Activated gamma-delta T cell (primary cell): ENCODE data around the gene EHD2.
"Not testable (repeated sequence)": the region's sequence is repeated elsewhere in the genome, so short reads cannot be mapped to it uniquely, and the experiment has no call there.

Experiments
- DNase-seq: peaks from one replicate; lab custom pipeline; 2025; lab: John Stamatoyannopoulos, UW

Gene EHD2

GRCh38 chr19:47714855-47715254 is 1.6 kb downstream of the EHD2 start:
- not testable (repeated sequence) for DNase-seq

DNA sequence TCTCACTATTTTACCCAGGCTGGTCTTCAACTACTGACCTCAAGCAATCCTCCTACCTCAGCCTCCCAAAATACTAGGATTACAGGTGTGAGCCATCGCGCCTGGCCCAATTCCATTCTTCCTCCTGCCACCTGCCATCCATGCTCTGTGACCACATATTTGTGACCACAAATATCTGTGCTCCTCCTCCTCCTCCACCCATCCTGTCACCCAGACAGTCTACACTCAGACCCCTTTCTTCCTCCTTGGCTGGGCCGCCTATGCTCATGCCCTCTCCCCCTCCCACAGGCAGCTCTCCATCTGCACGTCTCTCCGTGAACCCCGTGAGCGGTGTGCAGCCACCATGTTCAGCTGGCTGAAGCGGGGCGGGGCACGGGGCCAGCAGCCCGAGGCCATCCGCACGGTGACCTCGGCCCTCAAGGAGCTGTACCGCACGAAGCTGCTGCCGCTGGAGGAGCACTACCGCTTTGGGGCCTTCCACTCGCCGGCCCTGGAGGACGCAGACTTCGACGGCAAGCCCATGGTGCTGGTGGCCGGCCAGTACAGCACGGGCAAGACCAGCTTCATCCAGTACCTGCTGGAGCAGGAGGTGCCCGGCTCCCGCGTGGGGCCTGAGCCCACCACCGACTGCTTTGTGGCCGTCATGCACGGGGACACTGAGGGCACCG is 3.2 kb downstream of the EHD2 start:
- DNase-seq: no peak

DNA sequence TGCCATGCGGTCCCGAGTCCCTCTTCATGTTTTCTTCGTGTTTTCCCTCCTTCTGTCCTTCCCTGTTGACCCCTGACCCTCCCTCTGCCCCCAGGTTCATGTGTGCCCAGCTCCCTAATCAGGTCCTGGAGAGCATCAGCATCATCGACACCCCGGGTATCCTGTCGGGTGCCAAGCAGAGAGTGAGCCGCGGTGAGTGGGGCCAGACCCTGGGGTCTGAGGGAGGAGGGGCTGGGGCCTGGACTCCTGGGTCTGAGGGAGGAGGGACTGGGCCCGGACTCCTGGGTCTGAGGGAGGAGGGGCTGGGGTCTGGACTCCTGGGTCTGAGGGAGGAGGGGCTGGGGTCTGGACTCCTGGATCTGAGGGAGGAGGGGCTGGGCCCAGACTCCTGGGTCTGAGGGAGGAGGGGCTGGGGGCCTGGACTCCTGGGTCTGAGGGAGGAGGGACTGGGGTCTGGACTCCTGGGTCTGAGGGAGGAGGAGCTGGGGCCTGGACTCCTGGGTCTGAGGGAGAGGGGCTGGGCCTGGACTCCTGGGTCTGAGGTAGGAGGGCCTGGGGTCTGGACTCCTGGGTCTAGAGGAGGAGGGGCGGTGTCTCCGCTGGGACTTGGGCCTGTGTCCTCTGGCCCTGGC is 5.3 kb downstream of the EHD2 start:
- DNase-seq: not testable (repeated sequence)

GRCh38 chr19:47719047-47719859 is 6.0 kb downstream of the EHD2 start:
- DNase-seq: no peak

- no peak for DNase-seq
Measured at GRCh38 chr19:47720669-47721422, 7.6 kb downstream of the EHD2 start.

DNA sequence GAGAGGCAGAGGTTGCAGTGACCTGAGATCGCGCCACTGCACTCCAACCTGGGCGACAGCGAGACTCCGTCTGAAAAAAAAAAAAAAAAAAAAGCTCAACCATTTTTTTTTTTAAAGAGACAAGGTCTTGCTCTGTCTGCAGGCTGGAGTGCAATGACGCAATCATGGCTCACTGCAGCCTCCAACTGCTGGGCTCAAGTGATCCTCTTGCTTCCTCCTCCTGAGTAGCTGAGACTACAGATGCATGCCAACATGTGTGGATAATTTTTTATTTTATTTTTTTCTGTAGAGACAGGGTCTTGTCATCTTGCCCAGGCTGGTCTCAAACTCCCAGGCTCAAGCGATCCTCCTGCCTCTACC is 10.3 kb downstream of the EHD2 start:
- no peak for DNase-seq

- DNase-seq: no peak
Measured at GRCh38 chr19:47725759-47726401, 12.7 kb downstream of the EHD2 start.

DNA sequence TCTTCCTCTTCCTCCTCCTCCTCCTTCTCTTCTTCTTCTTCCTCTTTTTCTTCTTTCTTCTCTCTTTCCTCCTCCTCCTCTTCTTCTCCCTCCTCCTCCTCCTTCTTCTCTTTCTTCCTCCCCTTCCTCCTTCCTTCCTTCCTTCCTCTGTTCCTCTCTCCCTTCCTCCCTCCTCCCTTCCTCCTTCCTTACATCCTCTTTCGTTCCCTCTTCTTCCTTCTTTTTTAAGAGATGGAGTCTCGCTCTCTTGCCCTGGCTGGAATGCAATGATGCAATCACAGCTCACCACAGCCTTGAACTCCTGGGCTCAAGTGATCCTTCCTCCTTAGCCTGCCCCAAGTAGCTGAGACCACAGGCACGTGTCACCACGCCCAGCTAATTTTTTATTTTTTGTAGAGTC is 13.2 kb downstream of the EHD2 start:
- DNase-seq: no peak

- not testable (repeated sequence) for DNase-seq
Measured at GRCh38 chr19:47728295-47728694, 15.1 kb downstream of the EHD2 start.

DNA sequence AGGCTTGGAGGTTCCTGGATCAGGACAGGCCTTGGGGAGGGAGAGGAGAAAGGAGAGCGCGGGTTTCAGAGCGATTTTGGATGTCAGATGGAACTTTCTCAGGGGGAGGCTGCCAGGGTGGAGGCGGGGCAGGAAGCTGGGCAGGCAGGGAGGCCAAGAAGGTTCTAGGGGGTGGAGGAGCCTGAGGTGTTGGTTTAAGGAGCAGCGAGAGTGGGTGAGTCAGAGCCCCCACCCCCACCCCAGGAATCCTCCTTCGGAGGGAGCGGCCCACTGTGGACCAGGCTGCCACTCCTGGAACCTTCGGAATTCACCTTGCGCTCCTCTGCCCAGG is 16.2 kb downstream of the EHD2 start:
- DNase-seq: no peak

DNA sequence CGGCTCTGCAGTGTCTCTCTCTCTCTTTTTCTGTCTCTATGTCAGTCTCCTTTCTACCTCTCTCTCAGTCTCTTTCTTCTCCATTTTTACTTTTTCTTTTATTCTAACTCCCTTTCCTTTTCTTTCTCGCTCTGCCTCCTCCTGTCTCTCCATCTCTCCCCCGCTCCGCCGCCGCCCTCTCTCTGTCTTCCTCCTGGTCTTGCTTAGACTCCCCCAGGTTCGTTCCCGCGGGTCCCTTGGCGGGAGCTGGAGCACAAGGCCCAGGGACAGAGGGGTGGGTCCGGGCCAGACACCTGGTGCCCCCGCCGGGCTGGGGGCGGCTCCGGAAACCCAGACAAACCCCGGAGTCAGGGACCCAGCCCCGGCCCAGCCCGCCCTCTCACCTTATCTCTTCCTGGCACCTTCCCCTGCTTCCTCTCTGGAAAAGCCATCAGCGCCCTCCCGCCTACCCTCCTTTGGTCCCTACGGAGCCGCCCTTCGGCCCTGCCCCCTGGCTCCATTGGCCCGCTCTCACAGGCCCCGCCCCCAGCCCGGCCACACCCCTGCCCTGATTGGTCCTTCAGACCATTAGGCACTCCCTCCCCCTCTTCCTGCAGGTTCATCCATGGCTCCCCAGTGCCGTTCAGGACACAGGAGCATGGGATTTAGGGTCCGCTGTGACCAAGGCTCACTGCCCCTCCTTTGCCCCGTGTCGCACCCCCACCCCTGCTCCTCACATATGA is 16.7 kb downstream of the EHD2 start:
- no peak for DNase-seq

DNA sequence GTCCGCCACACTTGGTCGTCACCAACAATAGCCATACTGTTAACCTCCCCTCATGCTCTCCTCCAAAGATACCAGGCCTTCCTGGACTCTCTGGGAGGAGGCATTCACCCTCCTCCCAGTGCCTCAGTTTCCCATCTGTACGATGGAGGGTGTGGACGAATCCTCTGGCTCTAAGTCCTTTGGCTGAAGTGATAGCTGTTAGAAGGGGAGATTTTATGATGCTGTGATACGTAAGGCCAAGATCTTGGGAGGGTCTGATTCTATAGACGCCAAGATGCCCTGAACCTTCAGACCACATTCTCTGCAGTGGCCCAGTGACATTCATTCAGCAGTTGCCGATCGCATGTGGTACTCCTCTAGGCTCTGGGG is 17.3 kb downstream of the EHD2 start:
- DNase-seq: no peak

DNA sequence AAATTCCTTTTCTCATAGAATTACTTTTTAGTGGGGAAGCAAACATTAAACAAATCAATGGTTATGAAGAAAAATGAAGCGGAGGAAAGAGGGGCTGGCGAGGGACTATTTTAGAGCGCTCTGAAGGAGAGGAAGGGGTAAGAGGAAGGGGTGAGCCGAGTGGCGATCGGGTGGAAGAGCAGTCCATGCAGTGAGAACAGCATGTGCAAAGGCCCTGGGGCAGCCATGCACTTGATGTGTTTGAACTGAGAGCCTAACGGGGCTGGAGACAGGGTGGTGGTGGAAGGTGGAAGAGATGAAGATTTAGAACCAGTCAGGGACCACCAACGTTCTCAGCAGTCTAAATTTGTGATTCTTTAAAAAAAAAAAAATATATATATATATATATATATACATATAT is 17.7 kb downstream of the EHD2 start:
- no peak for DNase-seq

- no peak for DNase-seq
Measured at GRCh38 chr19:47735131-47735530, 21.9 kb downstream of the EHD2 start.

- no peak for DNase-seq
Measured at GRCh38 chr19:47740866-47741519, 27.8 kb downstream of the EHD2 start.

GRCh38 chr19:47741544-47742140 is 28.4 kb downstream of the EHD2 start:
- DNase-seq: no peak

GRCh38 chr19:47742634-47743033 is 29.4 kb downstream of the EHD2 start:
- no peak for DNase-seq

DNA sequence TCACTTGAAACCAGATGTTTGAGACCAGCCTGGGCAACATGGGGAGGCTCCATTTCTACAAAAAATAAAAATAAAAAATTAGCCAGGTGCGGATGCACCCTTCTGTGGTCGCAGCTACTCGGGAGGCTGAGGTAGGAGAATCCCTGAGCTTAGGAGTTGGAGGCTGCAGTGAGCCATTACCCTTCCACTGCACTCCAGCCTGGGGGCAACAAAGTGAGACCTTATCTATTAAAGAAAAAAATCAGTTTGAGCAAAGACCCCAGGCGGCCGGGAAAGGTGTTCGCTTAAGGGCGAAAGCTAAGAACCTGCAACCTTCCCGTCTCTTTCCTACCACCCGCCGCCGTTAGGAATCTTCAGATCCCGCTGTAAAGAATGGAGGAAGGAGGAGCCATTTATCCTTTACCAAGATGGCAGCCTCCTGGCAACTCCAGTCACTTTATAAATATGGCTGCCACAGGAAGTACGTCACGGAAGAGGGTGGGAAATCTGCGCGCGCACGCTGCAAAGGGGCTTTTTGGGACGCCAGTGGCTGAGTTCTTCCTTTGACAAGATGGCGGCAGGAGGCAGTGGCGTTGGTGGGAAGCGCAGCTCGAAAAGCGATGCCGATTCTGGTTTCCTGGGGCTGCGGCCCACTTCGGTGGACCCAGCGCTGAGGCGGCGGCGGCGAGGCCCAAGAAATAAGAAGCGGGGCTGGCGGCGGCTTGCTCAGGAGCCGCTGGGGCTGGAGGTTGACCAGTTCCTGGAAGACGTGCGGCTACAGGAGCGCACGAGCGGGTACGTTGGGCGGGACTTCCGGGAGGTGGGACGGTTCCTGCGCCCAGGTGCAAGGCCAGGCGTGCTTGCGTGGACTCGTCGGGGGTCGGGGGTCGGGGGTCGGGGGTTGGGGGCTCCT is 32.0 kb downstream of the EHD2 start, which contains the start of gene NOP53:
NOP53 (plus strand) TSS at position 537 of the 892 bp plus-strand sequence; CDS start at position 551, 14 bp downstream.
- peak; percentile 84 for DNase-seq

DNA sequence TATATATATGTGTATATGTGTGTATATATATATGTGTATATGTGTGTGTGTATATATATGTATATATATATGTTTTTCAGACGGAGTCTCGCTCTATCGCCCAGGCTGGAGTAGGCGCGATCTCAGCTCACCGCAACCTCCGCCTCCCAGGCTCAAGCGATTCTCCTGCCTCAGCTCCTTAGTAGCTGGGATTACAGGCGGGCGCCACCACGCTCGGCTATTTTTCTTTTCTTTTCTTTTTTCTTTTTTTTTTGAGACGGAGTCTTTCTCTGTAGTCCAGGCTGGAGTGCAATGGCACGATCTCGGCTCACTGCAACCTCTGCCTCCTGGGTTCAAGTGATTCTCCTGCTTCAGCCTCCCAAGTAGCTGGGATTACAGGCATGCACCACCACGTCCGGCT is 32.9 kb downstream of the EHD2 start:
- not testable (repeated sequence) for DNase-seq
